HG03060 (cell line): ENCODE measurements around the gene KERA.

Experiments used
- ATAC-seq: cut with Tn5 transposase; IDR thresholded peaks from one replicate; pipeline ENCODE4 v1.9.1; 2021; ENCODE audit warnings: low read depth, moderate number of reproducible peaks; ENCODE audit not compliant: unreplicated experiment

The KERA gene

GRCh38 chr12:91074154-91074709 lies 16.4 kb upstream of the KERA start:
- ATAC-seq = no peak

GRCh38 chr12:91073426-91073825 lies 15.6 kb upstream of the KERA start:
- no peak for ATAC-seq

- ATAC-seq = no peak
Observed at GRCh38 chr12:91072931-91073330, 15.1 kb upstream of the KERA start.

GRCh38 chr12:91070936-91071335 lies 13.1 kb upstream of the KERA start:
- ATAC-seq = no peak

- ATAC-seq = no peak
Observed at GRCh38 chr12:91065396-91065795, 7.6 kb upstream of the KERA start.

- ATAC-seq = no peak
Observed at GRCh38 chr12:91064640-91065039, 6.8 kb upstream of the KERA start.

GRCh38 chr12:91061091-91061490 lies 3.3 kb upstream of the KERA start:
- no peak for ATAC-seq

GRCh38 chr12:91059211-91059610 lies 1.4 kb upstream of the KERA start:
- ATAC-seq = no peak

GRCh38 chr12:91058786-91059185 lies 962 bp upstream of the KERA start:
- no peak for ATAC-seq

- no peak for ATAC-seq
Observed at GRCh38 chr12:91056488-91056887, 1.3 kb downstream of the KERA start.

GRCh38 chr12:91055976-91056375 lies 1.8 kb downstream of the KERA start:
- ATAC-seq = no peak

- ATAC-seq = no peak
Observed at GRCh38 chr12:91053951-91054715, 3.7 kb downstream of the KERA start.

GRCh38 chr12:91052026-91052425 lies 5.8 kb downstream of the KERA start:
- ATAC-seq = no peak

GRCh38 chr12:91044586-91044985 lies 13.2 kb downstream of the KERA start:
- no peak for ATAC-seq

GRCh38 chr12:91043408-91043807 lies 14.4 kb downstream of the KERA start:
- no peak for ATAC-seq

- ATAC-seq = no peak
Observed at GRCh38 chr12:91040096-91040755, 17.6 kb downstream of the KERA start.

GRCh38 chr12:91037276-91037675 lies 20.5 kb downstream of the KERA start:
- ATAC-seq = no peak

- no peak for ATAC-seq
Observed at GRCh38 chr12:91033251-91033650, 24.6 kb downstream of the KERA start.

- ATAC-seq = peak; percentile 81
Observed at GRCh38 chr12:91023326-91024004, 34.4 kb downstream of the KERA start.

GRCh38 chr12:91021076-91021475 lies 36.7 kb downstream of the KERA start:
- ATAC-seq = no peak

GRCh38 chr12:91019455-91019854 lies 38.4 kb downstream of the KERA start:
- no peak for ATAC-seq
